HG03280 (cell line): Measurements from ENCODE around the gene MICOS13.

Experiments
- ATAC-seq: cut with Tn5 transposase; IDR thresholded peaks from one replicate; pipeline ENCODE4 v1.9.1; 2021; ENCODE audit warnings: mild to moderate bottlenecking, moderate library complexity; ENCODE audit not compliant: unreplicated experiment

Gene MICOS13

DNA sequence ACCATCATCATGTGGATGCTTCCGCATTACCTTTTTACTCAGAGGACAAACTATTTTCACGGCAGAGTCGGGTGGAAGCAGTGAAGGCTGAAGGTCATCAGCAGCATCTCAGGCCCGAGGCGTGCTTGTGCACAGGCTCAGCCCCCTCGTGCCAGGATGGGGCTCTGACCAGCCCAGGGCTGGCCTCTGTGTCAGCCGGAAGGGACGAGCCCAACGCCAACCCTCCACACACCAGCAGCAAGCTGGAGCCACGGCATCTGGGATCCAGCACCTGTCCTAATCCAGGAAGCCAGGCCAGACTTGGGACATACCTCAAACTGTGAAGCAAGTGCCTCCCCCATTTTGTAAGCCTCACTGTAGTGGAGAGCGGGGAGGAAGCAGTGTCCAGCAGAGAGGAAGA is 11.1 kb downstream of the MICOS13 start:
- no peak for ATAC-seq

DNA sequence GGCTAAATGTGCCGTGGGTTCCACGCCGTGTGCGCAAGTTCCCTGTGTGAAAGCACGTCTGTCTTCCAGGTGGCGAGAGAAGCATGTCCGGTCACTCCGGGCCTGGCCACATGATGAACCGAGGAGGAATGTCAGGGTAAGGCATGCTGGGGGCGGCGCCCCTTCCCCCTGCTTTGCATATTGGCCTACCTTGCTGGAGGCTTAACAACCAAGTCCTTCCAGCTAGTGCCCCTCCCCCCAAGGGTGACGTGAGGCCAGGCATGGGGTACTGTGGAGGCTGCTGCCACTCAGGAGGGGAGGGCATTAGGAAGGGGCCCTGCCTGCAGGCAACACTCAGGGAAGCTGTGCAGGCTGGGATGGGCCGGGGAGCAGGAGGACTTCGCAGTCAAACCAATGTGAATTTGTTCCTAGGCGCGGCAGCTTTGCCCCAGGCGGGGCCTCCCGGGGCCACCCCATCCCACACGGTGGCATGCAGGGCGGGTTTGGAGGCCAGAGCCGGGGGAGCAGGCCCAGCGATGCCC is 12.5 kb downstream of the MICOS13 start:
- no peak for ATAC-seq

DNA sequence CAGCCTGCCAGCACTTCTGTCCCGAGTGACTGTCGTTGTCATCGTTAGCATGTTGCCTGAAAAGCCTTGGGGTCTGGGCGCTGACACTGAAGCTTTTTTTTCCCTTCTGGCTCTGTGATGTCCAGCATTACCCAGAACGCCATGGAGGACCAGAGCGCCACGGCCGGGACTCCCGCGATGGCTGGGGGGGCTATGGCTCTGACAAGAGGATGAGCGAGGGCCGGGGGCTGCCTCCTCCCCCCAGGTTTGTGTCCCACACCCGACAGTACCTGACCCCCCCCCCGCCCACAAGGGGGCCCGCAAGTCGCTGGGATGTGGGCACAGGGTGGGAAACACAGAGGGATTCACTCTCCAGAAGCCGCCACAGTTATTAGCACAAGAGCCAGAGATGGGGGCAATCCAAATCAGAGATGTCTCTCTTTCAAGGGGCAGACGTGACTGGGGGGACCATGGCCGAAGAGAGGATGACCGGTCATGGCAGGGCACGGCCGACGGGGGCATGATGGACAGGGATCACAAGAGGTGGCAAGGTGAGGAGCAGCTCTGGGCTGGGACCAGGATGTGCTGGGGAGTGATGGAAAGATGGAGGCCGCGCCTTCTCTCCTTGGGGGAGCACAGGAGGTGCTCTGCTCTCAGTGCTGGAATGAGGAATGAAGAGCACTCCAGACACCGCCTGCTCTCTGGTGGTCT is 13.2 kb downstream of the MICOS13 start:
- no peak for ATAC-seq

DNA sequence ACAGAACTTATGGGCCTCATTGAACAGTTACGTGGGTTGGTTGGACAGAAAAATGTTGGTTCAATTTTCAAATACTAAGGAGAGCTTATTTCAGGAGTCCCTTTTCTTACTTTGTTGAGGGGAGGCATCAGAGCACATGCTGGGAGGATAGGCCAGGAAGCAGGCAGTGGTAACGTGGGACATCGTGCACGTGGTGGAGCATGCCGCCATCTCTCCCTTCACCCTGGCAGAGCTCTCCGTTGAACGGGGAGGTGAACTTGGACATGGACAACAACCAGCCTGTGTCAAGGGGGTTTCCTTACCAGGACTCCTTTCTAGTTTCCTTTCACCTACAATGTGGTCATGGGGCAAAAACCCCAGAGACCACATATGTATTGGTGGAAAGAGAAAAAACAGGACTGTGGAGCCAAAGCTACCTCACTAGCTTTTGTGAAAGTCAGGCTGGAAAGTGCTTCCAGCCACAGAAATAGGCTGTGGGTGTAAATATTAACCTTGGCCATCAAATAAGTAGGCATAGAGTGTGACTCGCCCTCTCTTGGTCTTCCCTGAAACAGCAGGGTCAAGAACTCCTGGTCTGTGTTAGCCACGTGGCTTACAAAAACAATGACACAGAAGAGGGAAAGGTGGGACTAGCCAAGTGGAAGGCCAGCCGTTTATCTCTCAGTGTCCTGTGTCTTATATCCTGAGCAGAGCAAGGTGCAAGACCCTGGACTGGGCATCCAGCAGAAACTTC is 14.4 kb downstream of the MICOS13 start:
- ATAC-seq: no peak

DNA sequence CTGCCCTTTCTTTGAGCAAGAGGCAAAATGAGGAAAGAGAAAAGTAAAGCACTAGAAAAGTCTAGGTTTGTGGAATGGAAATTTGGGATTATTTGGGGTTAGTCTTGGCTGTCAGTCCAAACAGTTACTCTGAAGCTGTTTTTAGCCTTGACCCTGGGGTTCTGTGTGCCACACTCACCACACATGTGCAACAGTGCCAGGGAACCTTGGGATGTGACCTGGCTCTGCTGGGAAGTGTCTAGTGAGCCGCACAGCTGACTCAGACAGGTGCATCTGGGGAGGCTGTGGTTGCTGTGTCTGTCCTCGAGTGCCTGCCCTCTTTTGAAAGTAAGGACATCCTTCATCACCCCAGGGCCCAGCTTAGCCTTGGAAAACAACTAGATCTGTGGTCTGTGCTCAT is 15.8 kb downstream of the MICOS13 start:
- no peak for ATAC-seq

DNA sequence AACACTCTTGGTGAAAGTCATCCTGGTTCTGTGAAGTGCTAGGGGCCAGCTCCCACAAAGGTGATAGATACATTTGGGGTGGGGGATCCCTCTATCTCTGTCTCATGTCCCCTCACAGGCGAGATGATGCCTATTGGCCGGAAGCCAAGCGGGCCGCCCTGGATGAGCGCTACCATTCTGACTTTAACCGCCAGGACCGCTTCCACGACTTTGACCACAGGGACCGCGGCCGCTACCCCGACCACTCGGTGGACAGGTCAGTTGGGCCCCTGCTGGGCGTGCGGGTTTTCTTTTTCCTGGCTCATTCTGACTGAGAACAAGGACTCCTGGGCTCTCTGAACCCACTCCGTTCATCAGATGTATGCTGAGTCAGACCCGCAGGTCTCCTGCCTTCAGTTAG is 16.4 kb downstream of the MICOS13 start:
- no peak for ATAC-seq

DNA sequence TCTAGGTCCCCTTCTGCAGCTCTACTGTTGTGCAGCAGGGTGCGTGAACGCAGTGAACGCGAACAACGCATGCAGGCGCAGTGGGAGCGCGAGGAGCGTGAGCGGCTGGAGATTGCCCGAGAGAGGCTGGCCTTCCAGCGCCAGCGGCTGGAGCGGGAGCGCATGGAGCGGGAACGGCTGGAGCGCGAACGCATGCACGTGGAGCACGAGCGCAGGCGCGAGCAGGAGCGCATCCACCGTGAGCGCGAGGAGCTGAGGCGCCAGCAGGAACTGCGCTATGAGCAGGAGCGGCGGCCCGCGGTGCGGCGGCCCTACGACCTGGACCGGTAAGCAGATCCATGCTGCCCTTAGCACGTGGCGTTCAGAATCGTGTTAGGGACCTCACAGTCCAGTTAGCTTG is 18.8 kb downstream of the MICOS13 start:
- ATAC-seq: no peak

DNA sequence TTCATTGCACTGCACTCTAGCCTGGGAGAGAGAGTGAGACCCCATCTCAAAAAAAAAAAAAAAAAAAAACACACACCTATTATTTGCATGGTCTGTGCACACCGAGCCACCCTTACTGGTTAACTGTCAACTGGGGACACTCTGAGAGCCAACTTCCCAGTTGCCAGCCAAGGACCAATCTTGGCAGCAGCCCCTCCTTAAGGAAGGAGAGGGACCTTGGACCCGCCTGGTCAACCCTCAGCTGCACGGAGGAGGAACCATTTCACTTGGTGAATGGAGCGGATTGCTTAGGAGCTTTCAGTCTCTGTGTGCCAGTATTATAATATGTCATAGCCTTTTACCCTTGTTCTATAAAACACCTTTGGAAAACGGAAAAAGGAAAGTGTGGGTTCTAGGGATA is 24.9 kb downstream of the MICOS13 start:
- no peak for ATAC-seq

DNA sequence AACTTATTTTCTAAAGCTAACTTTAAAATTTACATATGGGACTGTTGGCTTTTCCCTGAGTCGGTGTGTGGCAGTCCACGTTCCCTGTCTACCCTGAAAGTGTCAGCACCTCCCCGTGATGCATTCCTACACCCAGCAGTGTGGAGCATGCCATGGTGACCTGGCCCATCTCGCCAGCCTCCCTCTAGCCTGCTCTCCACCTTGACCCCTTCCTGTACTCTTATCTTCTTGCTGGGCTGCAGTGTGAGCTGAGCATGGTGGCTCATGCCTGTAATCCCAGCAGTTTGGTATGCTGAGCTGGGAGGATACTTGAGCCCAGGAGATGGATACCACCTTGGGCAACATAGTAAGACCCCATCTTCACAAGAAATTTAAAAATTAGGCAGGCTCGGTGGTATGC is 25.4 kb downstream of the MICOS13 start:
- no peak for ATAC-seq

DNA sequence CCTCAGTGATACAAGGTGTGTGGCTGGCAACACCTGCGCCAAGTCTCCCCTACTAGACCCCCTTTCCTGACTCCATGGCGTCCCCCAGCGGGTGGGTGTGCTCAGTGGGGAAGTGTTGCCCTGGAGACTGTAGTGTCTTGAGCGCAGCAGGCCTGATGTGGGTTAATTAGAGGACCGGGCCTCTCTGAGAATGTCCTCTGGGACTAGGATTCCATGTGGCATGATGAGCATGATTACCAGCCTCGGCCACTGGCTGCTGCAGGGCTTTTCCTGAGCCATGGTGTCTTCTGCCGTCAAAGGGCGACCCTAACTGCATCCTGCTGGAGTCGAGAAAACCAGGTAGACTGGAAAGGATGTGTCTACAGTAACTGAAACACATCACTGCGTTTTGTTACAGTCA is 28.1 kb downstream of the MICOS13 start:
- ATAC-seq: no peak

DNA sequence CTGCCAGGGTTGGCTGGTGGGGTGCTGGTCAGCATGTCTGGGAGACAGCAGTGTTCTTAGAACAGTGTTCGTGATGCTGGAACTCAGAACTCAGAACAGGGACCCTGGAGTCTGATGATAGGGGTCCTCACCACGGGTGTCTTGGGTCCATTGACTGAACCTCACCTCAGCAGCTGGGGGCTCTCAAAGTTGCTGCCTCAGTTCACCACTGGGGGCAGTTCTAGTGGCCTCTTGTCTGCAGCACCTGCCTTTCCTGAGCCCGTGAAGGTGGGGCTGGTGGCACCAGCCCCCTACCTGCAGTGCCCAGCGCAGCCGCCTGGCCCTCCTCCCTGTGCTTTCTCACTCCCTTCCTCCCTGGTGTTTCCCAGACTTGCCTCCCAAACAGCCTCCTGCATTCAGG is 29.0 kb downstream of the MICOS13 start:
- no peak for ATAC-seq

DNA sequence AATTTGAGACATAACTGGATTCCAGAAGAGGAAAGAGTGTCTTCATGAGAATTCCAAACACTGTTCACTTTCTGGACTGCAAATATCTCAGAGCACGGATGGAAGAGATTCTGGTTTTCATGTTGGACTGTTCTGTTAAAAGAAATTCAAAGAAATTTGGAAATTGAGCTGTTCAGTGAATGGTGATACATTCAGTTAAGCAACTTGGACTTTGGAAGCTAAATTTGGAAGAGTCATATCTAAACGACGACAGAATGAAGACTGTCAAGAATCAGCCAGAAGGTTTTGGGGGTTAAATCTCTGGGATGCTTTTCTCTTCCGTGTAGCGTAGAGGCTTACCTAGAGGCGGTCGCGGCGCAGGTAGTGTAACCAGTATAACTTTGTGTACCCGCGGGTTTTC is 31.9 kb downstream of the MICOS13 start:
- no peak for ATAC-seq

DNA sequence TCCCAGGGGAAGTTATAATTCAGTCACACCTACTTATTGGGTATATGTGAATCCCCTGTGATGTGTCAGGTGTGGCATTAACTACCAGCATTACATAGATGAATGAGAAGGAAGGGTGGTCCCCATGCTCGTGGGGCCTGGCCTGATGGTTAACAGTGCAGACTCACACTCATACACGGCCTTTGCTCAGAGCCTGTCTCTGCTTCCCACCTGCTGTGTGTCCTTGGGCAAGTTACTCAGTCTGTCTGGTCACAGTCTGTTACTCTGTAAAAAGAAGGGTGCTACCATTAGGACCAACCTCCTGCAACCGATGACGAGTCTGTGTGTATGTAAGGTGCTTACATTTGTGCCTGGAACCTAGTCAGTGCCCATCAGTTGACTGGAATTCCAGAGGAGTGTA is 33.6 kb downstream of the MICOS13 start:
- ATAC-seq: no peak

DNA sequence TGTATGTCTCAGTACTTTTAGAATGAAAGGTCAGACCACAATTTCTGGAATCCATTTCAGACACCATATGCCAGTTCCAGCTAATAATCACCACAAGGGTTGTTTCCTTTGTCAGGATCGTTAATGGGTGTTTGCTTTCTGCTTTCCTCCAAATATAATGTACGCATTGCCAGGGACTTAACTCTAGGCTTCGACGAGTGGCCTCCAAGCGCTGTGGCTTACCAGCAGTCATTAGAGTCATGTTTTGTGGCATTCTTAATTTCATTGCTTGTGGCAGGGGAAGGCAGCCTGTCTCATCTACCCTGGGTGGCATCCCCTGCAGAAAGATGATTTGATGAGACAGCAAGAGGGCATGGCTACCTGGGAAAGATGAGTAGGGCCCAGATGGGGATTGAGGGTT is 34.9 kb downstream of the MICOS13 start:
- no peak for ATAC-seq

DNA sequence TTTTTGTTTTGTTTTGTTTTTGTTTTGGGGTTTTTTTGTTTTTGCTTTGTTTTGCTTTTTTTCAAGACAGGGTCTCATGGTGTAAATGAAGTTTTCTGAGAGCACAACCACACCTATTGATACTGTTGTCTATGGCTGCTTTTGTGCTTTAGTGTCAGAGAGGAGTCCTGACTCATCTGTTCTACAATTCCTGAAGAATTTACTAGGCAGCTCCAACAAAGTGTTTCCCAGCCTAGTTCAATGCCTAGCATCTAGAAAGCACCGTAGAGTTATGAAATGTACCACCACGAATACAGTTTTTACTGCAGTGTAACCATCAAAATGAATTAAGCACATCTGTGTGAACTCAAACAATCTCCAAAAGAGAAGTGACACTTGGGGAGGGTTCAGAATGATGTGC is 36.3 kb downstream of the MICOS13 start:
- no peak for ATAC-seq

DNA sequence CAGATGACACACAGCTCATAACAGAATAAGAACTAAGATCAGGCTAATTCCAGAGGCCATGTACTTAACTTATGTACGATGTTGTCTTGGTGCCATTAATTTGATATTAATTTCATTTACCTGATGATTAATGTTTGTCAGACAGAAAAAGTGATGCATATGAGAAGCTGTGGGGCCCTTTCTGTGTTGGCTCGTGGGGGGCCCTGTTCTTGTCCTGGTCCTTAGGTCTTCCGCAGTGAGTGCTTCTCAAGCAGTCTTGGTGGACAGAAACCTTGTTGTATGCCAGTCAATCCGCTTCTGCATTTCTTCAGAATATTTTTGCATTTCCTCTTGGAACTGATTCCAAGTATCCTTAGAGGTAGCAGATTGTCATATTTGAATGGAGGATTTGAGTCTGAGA is 37.3 kb downstream of the MICOS13 start:
- ATAC-seq: no peak

DNA sequence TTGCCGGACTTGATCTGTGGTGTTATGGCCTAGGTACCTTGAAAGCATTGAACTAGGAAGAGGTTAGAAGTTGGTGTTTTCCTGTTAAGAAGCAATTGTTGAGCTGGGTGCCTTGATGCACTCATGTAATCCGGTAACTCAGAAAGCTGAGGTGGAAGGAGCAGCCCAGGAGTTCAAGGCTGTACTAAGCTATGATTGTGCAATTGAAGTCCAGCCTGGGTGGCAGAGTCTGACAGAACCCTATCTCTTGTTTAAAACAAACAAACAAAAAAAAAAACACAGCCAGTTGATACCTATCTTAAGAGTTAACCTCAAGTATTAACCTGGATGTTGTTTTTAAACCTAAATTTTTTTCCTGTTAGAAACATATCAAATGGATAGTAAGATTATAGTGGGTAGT is 38.1 kb downstream of the MICOS13 start:
- ATAC-seq: no peak

DNA sequence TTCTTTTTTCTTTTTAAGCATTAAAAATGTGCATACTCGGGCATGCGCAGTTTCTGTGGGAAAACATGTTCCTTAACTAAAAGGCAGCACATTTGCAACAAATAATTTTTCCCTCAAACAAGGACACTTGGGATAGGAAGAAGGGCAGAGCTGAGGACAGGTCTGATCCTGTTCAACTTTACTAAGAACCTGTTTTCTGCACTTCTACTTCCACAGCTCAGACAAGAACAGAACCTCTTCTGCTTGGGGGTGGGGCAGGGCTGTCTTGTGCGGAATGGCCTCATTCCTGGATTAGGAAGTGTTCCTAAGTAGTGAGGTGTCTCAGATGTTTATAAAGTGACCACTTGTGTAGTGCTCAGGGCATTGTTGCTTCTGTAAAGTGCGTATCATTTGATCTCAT is 39.1 kb downstream of the MICOS13 start:
- ATAC-seq: no peak

DNA sequence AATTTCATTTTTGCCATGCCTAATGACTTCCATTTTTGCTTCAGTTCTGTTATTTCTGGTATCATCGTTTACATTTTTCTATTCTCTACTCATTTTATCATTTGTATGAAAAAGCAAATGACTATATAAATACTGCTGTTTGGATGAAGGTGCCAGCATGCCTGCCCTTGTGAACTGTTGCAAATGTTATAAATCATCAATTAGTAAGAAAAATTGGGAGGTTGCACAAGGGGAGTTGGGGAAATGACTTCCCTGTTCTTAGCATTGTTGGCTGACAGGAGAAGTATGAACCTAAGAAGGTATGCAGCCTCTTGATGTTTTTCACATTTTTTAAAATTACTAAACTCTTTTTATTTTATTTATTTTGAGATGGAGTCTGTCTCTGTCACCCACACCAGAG is 42.3 kb downstream of the MICOS13 start:
- no peak for ATAC-seq

DNA sequence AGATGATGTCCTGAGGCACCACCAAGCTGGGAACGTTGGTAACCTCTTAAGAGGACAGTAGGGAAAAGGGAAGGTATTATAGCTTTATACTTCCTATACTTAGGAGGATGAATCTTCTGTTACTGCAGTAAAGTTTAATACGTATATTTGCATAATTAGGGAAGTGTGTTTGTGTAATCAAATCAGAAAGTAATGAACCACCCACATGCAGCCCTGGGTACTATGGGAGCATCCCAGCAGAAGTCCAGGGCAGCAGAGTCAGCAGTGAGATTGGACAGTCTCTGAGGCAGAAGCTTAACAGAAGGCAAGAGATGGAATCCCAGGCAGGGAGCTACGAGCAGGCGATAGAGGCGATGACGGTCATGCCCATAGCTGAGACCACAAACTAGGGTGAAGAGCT is 44.9 kb downstream of the MICOS13 start:
- no peak for ATAC-seq

DNA sequence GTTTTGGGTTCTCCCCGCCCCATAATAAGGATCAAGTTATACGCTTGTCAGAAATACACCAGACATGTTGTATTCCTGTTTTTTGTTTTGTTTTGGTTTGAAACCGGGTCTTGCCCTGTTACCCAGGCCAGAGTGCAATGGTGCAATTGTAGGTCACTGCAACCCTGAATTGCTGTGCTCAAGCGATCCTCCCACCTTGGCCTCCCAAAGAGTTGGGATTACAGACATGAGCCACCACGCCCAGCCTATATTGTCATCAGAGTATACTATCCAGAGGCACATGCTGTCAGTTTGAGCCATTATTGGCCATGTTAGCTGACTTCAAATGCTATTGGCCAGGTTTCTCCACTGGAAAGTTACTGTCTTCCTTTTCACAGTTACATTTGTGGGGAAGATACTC is 47.7 kb downstream of the MICOS13 start:
- no peak for ATAC-seq

DNA sequence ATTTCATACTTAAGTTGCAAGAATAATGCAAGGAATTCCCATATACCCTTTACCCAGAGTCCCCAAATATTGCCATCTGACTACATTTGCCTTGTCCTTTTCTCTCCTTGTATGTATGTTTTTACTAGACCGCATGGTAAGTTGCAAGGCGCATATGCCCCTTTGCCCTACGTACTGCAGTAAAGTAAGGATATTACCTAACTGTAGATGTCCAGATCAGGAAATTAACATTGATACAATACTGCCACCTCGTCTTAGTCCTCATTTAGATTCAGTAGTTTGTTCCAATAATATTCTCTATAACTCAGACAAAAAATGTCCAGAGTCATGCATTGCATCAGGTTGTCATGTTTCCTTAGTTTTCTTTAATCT is 48.1 kb downstream of the MICOS13 start:
- ATAC-seq: no peak
